Forelimb muscle (tissue), 1 donor: ENCODE data around the gene GALNT6. TPM values are rescaled to one million over a fixed set of nuclear protein-coding genes. Genes with fewer than 3 reads are reported as not detected.
"Not testable (repeated sequence)": the region's sequence is repeated elsewhere in the genome, so short reads cannot be mapped to it uniquely, and the experiment has no call there.

Experiments used
- DNase-seq: peaks from one replicate; pipeline ENCODE4 v3.0.0-alpha.2; 2013; ENCODE audit warnings: low read depth
- polyA plus RNA-seq: library from polyadenylated mRNA; unstranded; fragments of 120-200 nt; gene quantifications from one replicate; pipeline ENCODE4 v1.2.1, GENCODE V29; 2013; ENCODE audit not compliant: insufficient read length

GALNT6 gene
- polyA plus RNA-seq, 1 donor = 0.23 TPM

DNA sequence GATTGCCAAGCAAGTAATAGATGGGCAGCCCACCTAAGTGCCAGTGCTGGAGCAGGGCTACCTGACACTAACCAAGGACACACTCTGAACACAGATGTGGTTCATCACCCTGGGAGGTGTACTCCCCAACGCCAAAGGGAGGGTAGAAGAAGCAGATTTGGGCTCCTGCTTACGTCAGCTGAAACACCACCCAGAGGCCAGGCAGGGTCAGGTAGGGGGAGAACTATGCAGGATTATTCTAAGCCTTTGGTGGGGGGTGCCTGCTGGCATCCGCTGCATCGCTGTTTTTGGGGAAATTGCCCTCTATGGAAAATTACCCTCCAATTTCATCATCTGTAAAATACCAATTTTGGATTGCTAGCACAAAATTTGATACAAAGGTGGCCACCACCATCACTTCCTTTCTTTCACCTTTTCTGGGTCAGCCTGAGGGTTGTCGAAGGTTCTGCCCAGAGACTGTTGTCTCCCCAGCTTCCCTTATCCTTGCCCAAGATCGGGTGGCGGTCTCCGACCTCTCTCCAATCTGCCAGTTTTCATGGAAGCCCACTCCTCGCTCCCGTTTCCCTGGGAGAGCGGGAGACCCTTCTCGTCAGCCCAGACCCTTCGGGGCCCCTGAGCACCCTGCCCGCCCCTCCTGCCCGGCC is 67.8 kb downstream of the GALNT6 start:
- no peak for DNase-seq

DNA sequence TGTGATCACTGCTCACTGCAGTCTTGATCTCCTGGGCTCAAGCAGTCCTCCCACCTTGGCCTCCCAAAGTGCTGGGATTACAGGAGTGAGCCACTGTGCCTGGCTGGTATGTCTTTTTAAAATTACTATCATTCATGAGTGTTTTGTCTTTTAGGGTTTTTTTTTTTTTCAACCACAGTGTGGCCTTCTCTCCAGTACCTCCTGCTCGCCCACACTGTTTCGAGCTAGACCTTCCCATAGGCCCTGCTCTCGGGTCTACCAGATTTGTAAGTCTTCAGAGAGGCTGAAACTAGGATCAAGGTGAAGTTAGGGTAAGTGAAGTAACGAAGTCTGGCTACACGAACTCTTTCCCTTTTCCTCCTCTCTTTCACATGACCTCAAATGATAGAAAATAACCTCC is 68.8 kb downstream of the GALNT6 start:
- no peak for DNase-seq

DNA sequence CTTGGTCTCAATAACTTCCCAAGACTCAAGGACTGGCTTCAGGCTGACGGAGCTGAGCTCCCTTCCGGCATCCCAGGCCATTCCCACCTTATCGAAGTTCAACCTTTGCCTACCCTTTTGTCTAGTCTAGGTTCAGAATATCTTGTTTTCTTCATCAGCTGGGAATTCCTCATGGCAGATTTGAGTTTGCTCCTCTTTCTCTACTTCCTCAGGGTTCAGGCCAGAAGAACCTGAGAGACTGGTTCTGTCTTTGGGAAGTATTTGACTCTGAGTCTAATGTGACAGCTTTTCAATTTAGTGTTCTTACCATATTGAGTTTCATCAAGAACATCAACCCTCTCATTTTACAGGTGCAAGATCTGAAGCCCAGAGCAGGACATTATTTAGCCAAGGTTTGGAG is 69.3 kb downstream of the GALNT6 start:
- DNase-seq = no peak

DNA sequence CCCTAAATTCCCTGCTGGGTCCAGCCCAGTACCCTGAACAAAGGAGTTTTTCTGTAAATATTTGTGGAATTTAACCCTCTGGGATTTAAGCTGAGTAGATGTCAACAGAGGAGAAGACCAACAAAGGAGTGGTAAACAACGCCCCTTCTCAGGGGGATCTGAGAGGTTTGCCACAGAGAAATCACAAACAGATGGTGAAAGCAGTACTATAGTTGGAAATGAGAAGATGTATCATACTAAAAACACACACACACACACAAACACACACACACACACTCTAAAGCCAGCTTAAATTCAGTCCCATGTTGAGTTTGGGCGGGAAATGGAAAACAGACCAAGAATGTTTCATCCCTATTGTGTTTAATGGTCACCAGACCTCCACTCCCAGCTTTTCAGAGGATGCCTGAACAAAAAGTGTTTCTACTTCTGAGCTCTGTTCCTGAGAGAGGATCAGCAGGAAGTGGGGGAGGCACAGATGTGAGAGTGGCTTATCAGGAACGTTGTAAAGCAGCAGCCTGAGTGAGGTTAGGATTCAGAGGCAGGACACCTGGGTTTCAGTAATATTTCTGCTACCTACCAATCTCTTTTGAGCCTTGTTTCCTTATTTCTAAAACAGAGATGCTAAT is 70.4 kb downstream of the GALNT6 start:
- no peak for DNase-seq

DNA sequence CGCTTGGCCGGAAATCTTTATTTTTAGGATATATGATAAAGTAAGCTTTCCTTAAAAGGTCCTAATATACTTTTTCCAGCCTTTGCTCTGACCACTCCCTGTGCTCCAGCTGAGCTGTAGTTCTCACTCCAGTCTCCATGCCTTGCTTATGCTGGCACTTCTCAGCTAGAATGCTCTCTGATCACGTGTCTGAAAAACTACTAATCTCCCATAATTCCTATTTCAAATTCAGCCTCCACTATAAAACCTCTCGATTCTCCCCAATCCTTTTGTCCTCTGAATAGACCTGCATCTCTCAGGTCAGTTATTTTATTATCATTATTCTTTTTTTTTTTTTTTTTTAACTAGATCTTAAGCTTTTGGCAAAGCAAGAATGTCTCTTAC is 70.9 kb downstream of the GALNT6 start:
- no peak for DNase-seq

DNA sequence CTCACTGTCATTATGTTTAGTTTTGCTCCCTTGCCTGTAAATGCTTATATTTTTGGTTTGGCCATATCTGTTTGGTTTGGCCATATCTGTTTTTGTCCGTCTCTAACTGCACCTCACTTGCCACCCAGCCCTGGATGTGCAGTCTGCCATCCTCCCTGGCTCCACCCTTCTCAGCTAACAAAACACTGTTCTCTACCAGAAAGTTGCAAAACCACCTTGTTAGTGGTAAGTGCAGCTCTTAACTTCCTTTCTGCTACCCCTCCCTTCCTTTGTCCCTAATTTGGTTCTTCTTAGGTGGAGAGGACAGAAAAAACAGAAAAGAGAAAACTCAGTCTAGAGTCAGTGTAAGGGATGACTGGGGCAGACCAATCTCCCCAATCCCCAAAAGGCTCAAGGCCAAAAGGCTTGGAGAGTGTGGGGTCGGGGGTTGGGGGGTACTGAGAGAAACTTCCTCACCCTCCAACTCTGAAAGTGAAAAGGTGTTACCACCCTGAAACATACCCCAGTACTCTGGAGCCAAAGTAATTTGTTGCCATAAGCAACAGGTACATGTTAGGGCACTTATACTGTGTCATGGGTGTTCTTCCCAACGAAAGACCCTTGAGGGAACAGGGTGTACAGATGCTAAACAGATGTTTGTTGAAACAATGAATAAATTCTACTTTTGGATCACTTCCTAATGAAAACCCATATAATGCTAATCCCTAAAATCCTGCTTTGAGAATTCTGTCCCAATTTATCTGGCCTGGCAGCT is 72.2 kb downstream of the GALNT6 start:
- no peak for DNase-seq

DNA sequence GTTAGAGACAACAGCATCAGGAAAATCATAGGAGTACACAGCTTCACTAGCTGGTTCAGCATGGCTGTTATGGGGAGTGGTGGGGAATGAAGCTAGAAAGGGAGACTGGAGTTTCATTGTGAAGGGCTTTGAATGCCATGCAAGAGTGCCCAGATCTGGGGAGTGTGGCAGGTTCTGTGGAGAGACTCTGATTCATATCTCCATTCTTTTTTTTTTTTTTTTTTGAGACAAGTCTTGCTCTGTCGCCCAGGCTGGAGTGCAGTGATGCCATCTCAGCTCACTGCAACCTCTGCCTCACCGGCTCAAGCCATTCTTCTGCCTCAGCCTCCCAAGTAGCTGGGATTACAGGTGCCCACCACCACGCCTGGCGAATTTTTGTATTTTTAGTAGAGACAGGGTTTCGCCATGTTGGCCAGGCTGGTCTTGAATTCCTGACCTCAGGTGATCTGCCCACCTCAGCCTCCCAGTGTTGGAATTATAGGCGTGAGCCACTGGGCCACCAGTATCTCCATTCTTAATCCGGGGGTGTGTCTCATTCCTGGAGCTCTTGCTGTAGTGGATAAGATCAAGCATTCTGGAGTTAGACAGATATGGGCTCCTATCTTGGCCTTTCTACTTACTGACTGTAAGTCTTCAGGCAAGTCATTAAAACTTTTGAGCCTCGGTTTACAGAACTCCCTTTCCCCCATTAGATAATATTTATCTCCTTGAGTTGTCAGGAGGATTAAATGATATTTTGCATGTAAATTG is 73.0 kb downstream of the GALNT6 start:
- not testable (repeated sequence) for DNase-seq

DNA sequence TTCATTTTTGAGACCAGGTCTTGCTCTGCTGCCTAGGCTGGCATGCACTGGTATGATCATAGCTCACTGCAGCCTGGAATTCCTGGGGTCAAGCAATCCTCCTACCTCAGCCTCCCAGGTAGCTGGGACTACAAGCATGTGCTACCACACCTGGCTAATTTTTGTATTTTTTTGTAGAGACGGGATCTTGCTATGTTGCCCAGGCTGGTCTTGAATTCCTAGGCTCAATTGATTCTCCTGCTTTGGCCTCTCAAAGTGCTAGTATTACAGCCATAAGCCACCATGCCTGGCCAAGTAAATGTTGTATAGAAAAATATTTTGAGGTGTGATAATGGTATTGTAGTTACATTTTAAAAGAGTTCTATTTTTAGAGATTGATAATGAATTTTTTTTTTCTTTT is 79.8 kb downstream of the GALNT6 start:
- no peak for DNase-seq

DNA sequence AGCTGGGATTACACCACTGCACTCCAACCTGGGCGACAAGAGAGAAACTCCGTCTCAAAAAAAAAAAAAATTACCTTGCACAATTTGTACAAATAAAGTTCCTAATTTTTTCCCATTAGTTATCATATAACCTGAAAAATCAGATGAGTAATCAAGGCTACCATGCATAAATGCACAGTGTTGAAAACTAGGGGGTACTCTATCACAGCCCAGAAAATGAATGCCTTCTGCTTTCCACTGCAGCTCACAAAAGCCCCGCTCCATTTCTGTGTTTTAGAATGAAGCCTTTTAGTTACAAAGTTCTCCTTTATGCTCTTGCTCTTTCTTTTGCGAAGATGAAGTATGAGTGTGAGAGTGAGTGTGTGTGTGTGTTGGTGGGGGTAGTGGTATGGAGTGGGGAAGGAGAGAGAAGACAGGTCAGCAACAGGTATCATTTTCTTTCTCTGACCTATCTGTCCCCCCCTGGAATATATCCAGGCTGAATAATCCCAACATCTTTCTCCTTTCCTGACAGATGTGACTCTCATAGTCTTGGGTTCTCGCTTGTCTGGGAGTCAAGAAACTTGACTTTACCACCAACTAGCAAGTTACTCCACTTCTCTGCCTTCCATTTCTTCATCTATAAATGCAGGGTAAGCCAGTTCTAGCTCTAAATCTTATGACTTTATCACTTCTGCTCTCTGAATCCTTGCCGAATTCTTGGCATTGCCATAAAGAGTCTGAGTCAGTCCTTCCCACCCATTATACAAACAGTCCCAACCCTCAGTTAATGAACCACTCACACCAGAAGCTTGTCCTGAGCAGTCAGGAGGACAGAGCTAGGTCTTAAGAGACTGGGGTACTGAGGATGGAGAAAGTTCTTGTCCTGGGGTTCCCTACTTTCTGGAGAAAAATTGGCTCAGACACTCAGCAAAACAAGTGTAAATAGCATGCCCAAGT is 83.3 kb downstream of the GALNT6 start:
- DNase-seq = no peak

DNA sequence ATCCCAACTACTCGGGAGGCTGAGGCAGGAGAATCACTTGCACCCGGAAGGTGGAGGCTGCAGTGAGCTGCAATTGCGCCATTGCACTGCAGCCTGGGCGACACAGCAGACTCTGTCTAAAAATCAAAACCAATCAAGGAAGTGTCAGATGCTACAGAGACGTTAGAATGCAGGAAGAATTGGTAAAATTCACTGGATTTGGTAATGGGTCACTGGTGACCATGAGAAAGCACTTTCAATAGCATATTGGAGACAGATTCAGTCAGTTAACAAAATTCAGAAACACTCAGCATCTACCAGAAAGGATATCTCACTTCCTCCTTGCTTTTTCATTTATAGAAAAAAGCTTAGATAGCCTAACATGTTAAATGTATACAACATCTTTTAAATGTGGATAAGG is 84.7 kb downstream of the GALNT6 start:
- no peak for DNase-seq

Other genes starting within 250 kb of the GALNT6 start
- 41.4 TPM for gene TFCP2, start 218.3 kb downstream of the GALNT6 start, polyA plus RNA-seq
- gene POU6F1, start 173.3 kb downstream of the GALNT6 start, polyA plus RNA-seq = 7.9 TPM
- gene DAZAP2, start 152.6 kb downstream of the GALNT6 start, polyA plus RNA-seq = 68.3 TPM
- gene SMAGP, start 121.0 kb downstream of the GALNT6 start, polyA plus RNA-seq = 7.0 TPM
- 2.2 TPM for gene BIN2, start 67.2 kb downstream of the GALNT6 start, polyA plus RNA-seq
- gene CELA1, start 44.7 kb downstream of the GALNT6 start, polyA plus RNA-seq = not detected
- 0.65 TPM for gene SLC4A8, start 33.4 kb upstream of the GALNT6 start, polyA plus RNA-seq
- gene SCN8A, start 199.8 kb upstream of the GALNT6 start, polyA plus RNA-seq = 0.27 TPM